Right hindlimb (tissue), 1 donor: ENCODE measurements around the gene CREB1.
A peak's percentile ranks its signal among the peaks of the same experiment; 100 is the strongest.

Experiments
- DNase-seq: peaks from one replicate; pipeline ENCODE4 v3.0.0-alpha.2; 2018

CREB1 gene

DNA sequence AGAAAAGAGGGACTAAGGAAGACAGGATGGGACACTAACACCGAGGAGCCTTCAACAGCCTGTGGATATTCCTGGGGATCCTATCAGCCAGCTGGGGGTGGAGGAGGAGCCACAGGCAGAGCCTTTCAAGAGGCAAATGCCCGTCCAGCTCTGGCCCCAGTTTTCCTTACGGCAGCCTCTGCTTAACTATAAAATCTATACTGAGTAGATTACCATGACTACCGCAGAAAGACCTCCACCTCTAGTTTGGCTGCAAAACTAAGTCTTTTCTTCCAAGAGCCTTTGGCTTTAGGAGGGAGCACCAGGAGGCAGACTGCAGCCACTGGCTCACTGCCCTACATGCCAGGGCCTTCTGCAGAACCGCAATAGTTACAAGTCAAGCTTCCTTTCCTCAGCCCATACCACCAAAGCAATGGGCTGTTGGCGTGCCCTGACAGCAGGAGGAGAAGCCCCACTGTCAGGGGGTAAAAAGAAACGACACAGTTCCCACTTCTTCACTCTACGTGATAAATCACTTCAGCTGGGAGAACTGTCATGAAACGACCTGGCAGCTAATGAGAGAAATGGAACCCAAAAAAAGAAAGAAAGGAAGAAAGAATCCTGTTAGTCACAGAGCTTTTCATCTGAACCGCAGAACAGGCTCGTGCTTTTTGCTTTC is 25.1 kb upstream of the CREB1 start:
- DNase-seq = peak; percentile 70

DNA sequence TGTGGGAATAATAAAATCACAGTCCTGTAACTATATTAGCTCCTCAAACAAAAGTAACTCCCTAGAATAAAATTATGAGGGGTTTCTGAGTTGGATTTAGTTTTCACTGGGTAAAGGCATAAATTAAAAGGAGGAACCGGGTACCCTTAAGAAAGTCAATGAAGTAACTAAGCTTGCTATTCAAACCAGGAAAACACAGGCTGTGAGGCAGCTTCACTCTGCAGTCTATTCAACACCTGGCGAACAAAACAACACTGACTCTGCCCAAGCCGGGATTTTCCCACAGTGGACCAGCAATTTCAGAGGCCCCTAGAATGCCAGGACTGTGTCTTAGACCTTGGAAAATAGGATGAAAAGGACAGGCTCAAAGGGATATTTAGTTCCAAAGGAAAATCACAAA is 24.6 kb upstream of the CREB1 start:
- DNase-seq = no peak

DNA sequence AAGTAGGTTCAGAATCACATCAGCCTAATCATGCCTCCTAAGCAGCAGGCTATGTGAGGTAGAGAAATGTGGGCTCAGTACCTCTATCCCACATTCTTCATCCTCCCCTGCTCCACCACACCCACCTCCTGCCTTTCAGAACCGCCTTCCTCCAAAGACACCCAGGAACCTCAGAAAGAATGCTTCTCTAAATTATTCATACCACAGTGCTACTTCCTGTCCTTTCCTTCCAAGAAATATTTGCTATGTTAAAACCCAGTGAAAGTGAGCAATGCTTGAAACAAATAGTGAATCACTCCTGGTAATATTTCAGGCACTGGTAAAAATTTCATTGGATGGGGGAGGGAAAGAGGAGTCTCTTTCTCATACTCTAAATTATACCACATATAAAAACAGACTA is 24.0 kb upstream of the CREB1 start:
- DNase-seq = no peak

DNA sequence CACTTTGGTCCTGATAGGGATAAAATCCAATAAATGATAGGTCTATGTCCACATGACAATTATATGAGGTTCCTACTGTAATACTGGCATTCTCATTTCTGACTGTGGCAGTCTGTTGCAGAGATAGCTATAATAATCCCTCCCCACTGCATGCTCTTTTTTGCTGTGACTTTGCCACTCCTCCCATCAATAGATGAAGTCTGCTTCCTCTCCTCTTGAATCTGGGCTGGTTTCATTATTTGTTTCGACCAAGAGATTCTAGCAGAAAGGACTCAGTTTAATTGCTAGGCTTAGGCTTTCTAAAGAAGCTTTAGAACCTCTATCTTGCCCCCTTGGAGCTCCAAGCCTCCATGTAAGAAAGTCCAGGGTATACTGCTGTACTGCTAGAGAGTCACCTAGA is 23.3 kb upstream of the CREB1 start:
- DNase-seq = no peak

DNA sequence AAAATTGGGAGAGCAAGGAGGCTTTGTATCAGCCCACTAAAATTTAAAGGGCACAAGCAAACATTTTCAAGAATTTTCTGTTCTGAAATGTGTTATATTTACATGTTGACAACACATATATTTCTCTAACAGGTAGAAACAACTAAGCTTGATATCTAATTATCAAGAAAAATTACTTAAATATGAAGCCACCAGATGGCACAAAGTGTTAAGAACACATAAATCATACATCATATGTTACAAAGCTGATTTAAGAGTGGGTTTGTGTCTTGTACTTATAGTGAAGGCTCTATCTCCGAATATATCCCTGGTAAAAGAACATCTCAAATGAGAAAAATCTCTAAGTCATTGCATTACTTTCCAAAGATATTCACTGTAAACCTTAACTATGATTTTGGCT is 19.6 kb upstream of the CREB1 start:
- no peak for DNase-seq

DNA sequence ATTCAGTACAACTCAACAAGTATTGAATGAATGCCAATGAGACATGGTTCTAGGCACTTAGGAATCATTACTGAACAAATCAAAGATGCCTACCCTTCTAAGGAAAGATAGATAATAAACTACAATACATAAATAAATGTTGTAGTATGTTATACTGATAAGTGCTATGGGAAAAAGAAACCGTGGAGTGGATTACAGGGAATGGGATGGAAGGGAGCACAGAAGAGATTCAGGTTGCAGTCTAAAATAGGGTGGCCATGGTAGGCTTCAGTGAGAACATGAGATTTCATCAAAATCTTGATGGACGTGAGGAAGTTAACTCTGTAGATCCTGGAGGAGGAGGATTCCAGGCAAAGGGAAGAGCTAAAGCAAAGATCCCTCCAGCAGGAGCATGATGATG is 17.9 kb upstream of the CREB1 start:
- no peak for DNase-seq

DNA sequence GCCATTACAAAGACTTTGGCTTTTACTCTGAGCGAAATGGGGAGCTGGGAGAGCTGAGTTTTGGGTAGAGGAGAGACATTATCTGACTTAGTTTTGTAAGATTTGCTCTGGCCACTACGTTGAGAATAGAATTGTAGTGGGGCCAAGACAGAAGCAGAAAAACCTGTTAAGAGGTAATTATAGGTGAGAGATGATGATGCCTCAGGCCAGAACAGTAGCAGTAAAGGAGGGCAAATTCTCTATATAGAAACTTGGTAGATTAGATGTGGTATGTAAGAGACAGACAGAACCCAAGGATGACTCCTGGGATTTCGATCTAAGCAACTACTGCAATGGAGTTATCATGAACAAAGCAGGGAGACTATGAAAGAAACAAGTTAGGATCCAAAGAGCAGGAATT is 17.4 kb upstream of the CREB1 start:
- no peak for DNase-seq

DNA sequence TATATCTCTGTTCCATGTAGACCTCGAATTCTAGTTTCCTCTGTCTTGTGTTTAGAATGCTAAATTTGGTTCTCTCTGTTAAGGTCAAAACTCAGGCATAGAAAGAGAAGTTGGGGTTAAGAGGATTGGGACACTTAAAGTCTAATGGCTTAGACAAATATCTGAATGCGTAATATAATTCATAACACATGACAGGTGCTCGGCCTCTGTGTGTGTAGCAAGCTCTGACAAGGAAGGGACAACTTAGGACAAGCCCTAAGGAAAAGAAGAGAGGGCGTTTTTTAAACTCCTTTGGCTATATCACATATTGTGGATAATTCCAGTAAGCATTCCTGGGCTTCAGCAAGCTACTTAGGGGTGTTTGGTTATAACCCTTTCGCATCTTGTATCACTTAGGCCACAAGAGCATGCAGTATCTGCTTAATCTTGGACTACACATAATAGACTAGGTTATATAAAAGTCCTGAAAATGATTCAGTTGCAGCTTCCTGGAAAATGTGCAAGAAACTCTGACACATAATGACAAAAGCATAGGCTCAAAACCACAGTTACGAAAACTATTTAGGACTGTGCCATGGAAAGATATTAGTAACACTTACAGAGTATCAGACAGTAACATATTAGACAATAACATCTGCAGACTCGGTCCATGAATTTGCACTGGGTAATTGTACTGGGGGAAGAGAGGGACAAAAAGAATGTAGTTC is 16.1 kb upstream of the CREB1 start:
- DNase-seq = no peak

DNA sequence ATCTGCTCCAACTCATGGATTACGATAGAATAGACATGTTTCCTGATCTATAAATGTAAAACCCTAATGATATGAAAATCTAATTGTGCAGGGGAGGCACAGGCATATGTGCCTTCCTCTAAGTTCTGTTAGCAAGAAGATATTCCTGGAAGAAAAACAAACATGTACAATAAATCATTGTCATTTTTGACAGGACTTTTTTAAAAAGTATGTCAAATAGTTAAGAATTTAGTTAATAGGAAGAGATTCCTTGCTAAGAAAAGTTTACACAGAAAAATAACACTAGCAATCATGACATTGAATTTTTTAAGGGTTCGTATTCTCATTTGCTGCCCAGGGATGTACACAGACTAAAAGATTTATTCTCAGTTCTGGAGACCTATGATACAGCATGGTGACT is 15.3 kb upstream of the CREB1 start:
- DNase-seq = no peak

DNA sequence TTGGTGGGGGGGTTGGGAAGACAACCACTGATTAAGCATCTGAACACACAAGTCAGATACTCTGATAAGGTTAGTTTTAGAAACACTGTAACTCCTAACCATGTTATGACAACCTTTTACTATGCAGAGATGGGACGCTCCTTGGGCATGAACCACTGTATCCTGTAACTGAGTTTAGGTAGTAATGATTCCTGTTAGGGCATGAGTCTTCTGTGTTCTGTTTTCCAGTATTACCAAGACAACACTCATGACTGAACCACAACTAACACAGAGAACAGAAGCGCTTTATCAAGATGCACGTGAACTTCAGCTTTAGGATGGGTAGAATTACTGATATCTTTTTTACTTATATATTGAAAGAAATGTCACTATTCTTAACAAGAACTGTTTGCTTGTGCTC is 14.1 kb upstream of the CREB1 start:
- no peak for DNase-seq

DNA sequence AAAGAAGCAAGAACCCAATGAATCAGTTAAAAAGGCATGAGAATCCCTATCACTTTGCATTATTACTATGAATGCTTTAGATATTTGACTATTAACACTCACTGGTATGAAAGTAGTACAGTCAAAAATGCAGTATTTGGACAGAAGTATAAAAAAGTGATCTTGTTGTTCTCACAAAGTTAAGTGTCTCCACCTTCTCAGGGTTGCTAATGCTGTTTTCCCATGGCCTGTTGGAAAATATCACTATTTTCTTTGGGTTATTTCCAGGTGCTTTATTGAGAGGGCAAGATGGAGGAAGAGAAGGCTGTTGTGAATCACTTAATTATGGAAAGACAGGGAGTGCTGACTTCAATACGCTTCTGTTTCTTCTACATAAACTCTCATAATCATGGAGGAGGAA is 13.6 kb upstream of the CREB1 start:
- DNase-seq = no peak

DNA sequence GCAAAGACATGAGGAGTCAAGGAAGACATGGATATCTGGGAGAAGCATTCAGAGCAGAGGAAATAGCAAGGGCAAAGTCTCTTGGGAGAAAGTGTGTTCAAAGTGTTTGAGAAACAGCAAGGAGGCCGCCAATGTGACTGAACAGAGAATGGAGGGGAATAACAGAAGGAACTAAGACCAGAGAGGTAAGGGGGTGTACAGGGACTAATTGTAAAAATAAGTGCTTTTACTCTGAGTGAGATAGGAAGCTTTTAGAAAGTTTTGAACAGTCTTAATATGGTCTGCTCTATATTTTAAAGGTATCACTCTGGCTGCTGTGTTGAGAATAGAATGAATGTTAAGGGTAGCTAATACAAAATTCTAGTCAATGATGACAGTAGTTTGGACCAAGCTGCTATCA is 6.8 kb upstream of the CREB1 start:
- DNase-seq = no peak

DNA sequence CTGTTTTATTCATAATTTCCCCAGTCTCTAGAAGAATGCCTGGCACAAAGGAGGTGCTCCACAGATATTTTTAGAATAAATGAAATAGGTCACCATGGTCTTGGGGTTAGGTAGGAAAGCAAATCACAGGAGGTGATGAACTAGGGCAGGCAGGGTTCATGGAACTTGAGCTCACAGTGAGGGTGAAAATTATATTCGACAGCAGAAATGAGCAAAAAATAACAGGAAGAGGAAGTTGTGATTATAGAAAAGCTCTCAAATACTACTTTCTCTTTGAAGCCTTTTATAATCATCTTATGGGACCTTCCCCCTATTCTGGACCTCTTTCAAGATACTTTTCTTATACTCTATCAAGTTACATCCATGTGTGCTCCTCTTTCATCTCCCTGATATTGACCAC is 4.5 kb upstream of the CREB1 start:
- no peak for DNase-seq

DNA sequence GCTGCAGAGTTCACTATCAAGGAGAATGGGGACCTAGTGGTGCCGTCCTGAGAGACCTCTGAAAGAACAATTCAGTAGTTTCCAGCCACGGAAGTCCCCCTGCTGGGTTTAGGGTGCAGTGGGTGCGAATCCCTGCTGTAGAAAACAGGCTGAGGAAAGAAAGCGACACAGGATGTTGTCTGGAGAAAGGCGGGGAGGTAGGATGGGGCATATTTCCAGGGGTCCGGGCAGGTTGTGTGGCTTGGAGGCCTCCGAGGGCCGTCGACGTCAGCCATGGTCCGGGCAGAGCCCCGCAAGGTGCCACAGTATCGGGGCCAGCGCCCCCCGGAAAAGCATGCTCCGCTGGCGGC is 807 bp upstream of the CREB1 start:
- no peak for DNase-seq

DNA sequence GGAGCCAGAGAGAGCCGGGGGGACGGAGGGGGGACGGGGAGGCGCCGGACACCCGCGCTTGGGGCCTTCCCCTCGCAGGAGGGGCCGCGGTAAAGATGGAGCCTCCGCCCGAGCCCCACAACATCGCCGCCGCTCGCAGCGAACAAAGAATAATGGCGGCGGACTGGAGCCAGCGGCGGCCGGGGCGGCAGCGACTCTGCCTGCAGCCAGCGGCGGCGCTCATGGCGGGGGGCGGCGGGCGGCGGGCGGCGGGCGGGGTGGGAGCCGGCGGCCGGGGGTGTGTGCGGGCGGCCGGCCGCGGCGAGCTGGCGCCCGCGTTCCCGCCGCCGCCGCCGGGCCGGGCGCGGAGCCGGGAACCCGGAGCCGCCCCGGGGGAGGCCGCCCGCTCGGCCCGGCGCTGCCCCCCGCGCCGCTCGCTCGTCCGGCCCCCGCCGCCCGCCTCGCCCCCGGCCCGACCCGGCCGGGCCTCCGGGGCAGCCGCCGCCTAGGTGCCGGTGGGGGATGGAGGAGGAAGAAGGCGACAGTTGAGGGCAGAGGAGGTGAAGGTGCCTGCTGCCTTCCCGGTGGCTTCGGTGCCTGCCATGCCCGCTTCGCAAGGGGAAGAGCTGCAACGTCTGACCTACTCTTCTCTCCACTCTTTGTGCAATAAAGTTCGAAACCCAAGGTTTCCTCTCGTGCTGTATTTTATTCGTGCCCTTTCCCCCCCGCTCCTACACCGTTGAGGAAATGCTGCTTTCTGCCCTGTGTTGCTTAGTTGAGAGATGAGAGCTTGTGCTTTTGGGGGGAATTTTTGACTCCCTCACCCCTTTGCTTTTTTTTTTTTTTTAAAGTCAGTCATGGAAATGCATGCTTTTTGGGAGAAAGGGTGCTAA is 634 bp downstream of the CREB1 start:
- peak; percentile 48 for DNase-seq

DNA sequence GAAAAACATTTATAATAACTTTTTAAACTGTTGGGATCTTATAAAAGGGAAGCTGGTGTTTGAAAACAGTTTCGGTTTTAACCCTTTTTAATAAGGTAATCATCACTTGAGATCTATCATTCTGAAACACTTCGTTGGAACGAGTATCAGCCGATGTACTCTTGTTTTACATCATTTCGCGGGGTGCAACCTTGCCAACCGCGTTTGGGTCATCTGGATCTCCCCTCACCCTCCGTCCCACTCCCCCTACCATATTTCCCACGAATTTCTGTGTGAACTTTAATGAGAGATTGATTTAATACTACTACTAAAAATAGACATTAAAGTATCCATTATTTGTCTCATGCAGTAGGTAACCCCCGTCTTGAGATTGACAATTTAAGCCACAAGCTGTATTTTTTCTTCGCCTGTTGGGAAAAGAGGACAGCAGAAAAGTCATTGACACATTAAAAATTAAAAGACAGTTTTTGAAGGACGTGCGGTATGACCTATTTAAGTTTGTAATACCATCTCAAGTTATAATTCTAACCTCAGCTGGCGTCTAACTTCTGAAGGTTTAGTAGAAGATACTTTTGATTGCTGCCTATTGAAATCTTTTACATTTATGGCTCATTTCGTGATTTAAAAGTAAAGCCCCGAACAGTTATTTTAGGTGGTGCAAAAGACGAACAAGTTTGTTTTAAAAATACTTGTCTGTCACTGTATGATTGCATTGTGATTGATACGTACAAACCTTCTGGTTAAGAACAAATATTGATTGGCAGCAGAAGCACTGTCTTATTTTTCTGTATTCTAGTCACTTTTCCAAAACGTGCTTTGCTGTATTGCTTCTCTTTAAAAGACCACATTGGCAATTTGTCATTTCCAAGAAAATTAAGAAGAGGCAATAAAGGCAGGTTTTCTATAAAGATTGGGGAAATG is 1.5 kb downstream of the CREB1 start:
- DNase-seq = no peak

DNA sequence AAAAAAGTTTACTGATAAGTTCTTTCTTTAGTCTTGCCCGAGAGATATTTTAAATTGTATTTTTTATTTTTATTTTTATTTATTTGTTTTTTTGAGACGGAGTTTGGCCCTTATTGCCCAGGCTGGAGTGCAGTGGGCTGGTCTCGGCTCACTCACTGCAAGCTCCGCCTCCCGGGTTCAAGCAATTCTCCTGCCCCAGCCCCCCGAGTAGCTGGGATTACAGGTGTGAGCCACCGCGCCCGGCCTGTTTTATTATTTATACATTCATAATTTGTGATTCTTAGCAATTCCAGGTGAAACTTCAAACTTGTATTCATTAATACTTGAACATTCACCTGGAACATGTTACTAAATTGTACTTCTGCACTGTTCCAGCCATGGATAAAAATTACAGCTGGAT is 2.9 kb downstream of the CREB1 start:
- no peak for DNase-seq

DNA sequence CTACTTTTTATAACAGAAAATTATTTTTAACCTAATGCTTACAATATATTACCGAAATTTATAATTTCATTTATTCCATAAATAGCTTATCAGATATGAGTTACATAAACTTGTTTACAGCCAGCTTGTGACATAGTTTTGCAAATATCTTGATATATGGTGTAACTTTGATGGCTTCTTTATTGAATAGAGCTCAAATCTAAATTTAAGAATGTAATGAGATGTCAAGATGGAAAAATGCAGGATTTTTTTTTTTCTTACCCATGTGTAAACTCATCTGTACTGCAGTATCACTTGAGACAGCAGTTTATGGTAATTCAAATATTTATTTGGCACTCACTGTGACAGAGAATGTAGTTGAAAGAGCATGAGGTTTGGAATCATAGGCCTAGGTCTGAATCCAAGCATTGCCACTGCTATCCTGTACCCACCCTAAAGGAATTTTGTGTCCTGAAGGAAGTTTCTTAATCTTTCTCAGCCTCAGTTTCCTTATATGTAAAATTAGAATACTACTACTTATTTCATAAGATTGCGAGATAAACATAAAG is 3.8 kb downstream of the CREB1 start:
- no peak for DNase-seq

DNA sequence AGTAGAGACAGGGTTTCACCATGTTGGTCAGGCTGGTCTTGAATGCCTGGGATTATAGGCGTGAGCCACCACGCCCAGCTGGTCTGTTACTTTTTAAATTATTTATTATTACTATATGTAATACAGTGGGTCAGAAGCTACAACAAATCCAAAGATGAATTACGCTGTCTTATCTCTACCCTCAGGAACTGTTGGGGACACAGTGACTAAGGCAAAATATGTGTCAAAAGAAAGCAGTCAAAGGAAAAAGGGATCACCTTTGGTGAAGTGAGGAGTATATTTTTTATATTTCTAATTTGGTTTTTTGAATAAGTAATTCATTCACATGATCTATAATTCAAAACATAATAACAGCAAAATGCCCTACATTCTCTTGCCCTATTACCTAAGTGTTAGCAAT is 4.7 kb downstream of the CREB1 start:
- no peak for DNase-seq

DNA sequence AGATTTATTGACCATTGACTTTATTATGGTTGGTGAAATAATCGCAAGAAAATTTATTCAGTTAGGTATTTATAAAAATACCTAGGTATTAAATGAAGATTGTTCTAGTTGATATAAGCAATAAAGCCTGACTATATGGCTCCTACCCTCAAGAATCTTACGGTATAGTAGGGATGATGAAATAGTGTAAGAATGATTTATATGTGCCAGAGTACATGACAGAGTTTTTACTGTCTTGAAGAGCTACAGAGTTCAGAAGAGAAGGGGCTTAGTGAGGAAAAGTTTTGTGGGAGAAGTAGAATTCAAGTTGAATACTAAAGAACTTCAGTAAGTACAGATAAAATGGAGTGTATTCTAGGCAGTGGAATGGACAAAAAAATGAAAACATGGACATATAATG is 9.7 kb downstream of the CREB1 start:
- no peak for DNase-seq

DNA sequence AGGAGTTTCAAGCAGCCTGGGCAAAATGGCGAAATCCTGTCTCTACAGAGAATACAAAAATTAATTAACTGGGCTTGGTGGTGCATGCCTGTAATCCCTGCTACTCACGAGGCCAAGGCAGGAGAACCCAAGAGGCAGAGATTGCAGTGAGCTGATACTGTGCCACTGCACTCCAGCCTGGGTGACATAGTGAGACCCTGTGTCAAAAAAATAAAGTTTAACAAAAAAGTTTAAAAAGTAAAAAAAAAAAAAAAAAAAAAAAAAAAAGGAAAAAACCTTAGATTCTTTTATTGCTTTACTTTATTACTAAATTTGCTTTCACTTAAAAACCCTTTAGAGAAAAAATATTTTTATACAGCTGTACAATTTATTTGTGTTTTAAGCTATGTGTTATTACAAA is 10.7 kb downstream of the CREB1 start:
- no peak for DNase-seq

DNA sequence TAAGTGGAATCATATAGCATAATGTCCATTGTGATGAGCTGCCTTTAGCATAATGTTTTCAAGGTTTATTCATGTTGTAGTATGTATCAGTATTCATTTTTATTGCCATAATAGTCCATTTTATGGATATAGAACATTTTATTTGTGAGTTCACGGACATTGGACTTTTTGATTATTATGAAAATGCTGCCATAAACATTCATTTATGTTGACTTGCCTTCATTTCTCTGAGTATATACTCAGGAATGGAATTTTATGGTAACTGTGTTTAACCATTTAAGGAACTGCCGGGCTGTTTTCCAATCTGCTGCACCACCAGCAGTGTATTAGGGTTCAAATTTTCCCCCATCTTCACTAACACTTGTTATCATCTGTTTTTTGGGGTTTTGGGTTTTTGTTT is 12.2 kb downstream of the CREB1 start:
- DNase-seq = no peak

DNA sequence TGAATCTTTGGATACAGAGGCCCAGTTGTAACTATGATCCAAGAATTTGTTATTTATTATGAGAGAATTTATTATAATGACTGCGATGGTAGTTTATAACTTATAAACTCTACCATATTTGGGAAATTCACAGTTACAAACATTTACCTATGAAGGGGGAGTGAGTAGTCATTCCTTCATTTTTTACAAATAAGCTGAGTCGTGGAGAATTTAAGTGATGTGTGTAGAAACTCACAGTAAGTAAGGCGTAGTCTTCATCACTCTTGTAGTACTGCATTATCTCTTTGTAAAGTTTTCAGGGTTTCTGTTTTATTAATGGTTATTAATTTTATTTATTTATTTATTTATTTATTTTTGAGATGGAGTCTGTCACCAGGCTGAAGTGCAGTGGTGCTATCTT is 13.5 kb downstream of the CREB1 start:
- no peak for DNase-seq
